Measurements from ENCODE around the gene POLD3. TPM values are rescaled to one million over a fixed set of nuclear protein-coding genes. Genes with fewer than 3 reads are reported as not detected.

Gene POLD3
- total RNA-seq, 2 experiments from 2014 or later: 4.6 to 5.2 TPM

DNA sequence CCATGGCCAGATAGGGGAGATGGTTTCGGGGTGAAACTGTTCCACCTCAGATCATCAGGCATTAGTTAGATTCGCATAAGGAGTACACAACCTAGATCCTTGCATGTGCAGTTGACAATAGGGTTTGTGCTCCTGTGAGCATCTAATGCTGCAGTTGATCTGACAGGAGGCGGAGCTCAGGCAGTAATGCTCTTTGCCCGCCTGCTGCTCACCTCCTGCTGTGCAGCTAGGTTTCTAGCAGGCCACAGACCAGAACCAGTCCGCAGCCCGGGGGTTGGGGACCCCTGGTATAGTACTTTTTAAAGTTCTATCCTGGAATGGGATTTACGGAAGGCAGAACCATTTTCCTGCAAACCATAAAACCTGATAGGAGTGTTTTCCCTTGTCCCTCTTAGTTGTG is 54.6 kb downstream of the POLD3 start:
- ChIA-PET CTCF (no interaction called here), POLR2A (no interaction called here)
- intact Hi-C loops (cut with DNase I, micrococcal nuclease): no loop called here
- ATAC-seq (ENCODE audit: poor library complexity): no peak
- Mint-ChIP-seq H3K27ac (no peak overlapping the region), H3K4me1 (ENCODE audit: low read depth) (no peaks in the 10 kb centered on the region), H3K4me3 (no peak overlapping the region), H3K9me3 (no peaks in the 10 kb centered on the region), H3K27me3 (no peaks in the 10 kb centered on the region), H3K36me3 (ENCODE audit: low read depth) (peaks cover 35% of the 10 kb centered on the region)
- H3K27me3 ChIP-seq (ENCODE audit: control insufficient read depth in 1 of 2, insufficient read depth in 2 of 2, low read length in 2 of 2): no peaks in the 10 kb centered on the region
- no peak for DNase-seq
- H3K27ac ChIP-seq (ENCODE audit: low read depth in 1 of 2, low read length in 2 of 2): no peak overlapping the region
- H3K9me3 ChIP-seq (ENCODE audit: control insufficient read depth in 1 of 2, insufficient read depth in 1 of 2, low read length in 2 of 2): no peaks in the 10 kb centered on the region
- H3K36me3 ChIP-seq (ENCODE audit: insufficient read depth, low read length): peaks cover 2% of the 10 kb centered on the region
- no peaks in the 10 kb centered on the region for H3K4me1 ChIP-seq (ENCODE audit: insufficient read depth, low read length)
- TF ChIP-seq, protein P1, sequence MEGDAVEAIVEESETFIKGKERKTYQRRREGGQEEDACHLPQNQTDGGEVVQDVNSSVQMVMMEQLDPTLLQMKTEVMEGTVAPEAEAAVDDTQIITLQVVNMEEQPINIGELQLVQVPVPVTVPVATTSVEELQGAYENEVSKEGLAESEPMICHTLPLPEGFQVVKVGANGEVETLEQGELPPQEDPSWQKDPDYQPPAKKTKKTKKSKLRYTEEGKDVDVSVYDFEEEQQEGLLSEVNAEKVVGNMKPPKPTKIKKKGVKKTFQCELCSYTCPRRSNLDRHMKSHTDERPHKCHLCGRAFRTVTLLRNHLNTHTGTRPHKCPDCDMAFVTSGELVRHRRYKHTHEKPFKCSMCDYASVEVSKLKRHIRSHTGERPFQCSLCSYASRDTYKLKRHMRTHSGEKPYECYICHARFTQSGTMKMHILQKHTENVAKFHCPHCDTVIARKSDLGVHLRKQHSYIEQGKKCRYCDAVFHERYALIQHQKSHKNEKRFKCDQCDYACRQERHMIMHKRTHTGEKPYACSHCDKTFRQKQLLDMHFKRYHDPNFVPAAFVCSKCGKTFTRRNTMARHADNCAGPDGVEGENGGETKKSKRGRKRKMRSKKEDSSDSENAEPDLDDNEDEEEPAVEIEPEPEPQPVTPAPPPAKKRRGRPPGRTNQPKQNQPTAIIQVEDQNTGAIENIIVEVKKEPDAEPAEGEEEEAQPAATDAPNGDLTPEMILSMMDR (IDR thresholded peaks at IDR 0.05): no peak
- H3K4me3 ChIP-seq (ENCODE audit: low read length): no peak overlapping the region

DNA sequence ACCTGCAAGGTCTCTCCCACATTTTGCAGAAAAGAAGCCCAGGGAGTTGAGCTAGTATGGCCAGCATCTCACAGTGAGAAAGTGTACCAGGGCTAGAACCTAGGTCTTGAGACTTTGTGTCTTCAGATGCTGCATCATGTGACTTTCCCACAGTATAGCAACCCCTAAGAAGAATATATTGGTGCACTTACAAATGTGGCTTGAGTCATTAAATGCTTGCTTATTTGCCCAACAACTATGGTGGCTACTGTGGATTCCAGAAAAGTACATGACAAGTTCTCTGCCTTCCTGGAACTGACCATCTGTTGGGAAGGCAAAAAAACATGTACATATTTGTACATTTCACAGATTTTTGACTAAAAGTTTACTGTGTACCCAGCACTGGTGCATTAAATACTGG is 55.0 kb downstream of the POLD3 start:
- no peaks in the 10 kb centered on the region for H3K36me3 ChIP-seq (ENCODE audit: insufficient read depth, low read length)
- no peaks in the 10 kb centered on the region for H3K27me3 Mint-ChIP-seq
- ATAC-seq (ENCODE audit: poor library complexity) (no peak), DNase-seq (no peak)
- no peaks in the 10 kb centered on the region for H3K9me3 Mint-ChIP-seq
- H3K27ac ChIP-seq (ENCODE audit: low read depth in 1 of 2, low read length in 2 of 2): no peak overlapping the region
- intact Hi-C loops (cut with DNase I, micrococcal nuclease): no loop called here
- H3K27me3 ChIP-seq (ENCODE audit: control insufficient read depth in 1 of 2, insufficient read depth in 2 of 2, low read length in 2 of 2): no peaks in the 10 kb centered on the region
- no peak overlapping the region for H3K4me3 ChIP-seq (ENCODE audit: low read length)
- no peak overlapping the region for H3K4me3 Mint-ChIP-seq
- TF ChIP-seq, protein P1 (IDR thresholded peaks at IDR 0.05): no peak
- H3K4me1 ChIP-seq (ENCODE audit: insufficient read depth, low read length): no peaks in the 10 kb centered on the region
- no peaks in the 10 kb centered on the region for H3K4me1 Mint-ChIP-seq (ENCODE audit: low read depth)
- CTCF ChIA-PET: no interaction called here
- no peaks in the 10 kb centered on the region for H3K9me3 ChIP-seq (ENCODE audit: control insufficient read depth in 1 of 2, insufficient read depth in 1 of 2, low read length in 2 of 2)
- H3K27ac Mint-ChIP-seq: no peak overlapping the region
- POLR2A ChIA-PET: no interaction called here
- H3K36me3 Mint-ChIP-seq (ENCODE audit: low read depth): peaks cover 37% of the 10 kb centered on the region

DNA sequence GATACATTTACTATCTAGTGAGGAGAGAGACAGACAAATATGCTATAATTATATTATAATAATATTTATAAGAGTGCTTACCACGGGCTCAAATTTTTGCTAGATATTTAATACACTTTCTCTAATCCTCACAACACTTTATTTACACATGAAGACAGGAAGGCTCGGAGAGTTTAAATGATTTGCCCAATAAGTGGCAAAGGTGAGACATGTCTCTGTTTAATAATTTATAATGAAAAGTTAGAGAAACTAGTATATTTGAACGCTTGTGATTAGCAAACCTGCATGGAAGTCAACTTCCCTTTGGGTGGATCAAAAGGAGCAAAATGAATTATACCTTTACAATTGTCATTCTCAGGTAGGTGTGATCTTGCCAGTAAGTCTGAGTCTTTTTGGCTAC is 55.4 kb downstream of the POLD3 start:
- H3K36me3 Mint-ChIP-seq (ENCODE audit: low read depth): peaks cover 36% of the 10 kb centered on the region
- no peak overlapping the region for H3K4me3 ChIP-seq (ENCODE audit: low read length)
- H3K27ac Mint-ChIP-seq: no peak overlapping the region
- DNase-seq: no peak
- no peak overlapping the region for H3K27ac ChIP-seq (ENCODE audit: low read depth in 1 of 2, low read length in 2 of 2)
- no peaks in the 10 kb centered on the region for H3K27me3 Mint-ChIP-seq
- no peaks in the 10 kb centered on the region for H3K9me3 ChIP-seq (ENCODE audit: control insufficient read depth in 1 of 2, insufficient read depth in 1 of 2, low read length in 2 of 2)
- ChIA-PET POLR2A (no interaction called here), CTCF (no interaction called here)
- no peaks in the 10 kb centered on the region for H3K9me3 Mint-ChIP-seq
- TF ChIP-seq, protein P1 (IDR thresholded peaks at IDR 0.05): no peak
- intact Hi-C loops (cut with DNase I, micrococcal nuclease): no loop called here
- no peak for ATAC-seq (ENCODE audit: poor library complexity)
- no peaks in the 10 kb centered on the region for H3K4me1 ChIP-seq (ENCODE audit: insufficient read depth, low read length)
- no peaks in the 10 kb centered on the region for H3K36me3 ChIP-seq (ENCODE audit: insufficient read depth, low read length)
- no peaks in the 10 kb centered on the region for H3K4me1 Mint-ChIP-seq (ENCODE audit: low read depth)
- H3K4me3 Mint-ChIP-seq: no peak overlapping the region
- no peaks in the 10 kb centered on the region for H3K27me3 ChIP-seq (ENCODE audit: control insufficient read depth in 1 of 2, insufficient read depth in 2 of 2, low read length in 2 of 2)
